Body of pancreas (tissue), 4 donors: ENCODE data around the gene TFCP2L1.

ENCODE experiments used
- POLR2A ChIP-seq, 3 donors: fragments of 450-650 bp; IDR thresholded peaks; one replicate each; pipeline ENCODE4 v1.6.1; 2016; ENCODE audit warnings: antibody characterized with exemption in 3 of 3, mild to moderate bottlenecking in 2 of 3
- TF ChIP-seq, protein P1 (sequence below), 7 experiments: fragments of 450-650 bp in 4 of 7; fragments of 200-600 bp in 3 of 7; sonication (generic) in 3 of 7; IDR thresholded peaks; one replicate each; pipeline ENCODE4 v1.5.1; 2016 to 2019; ENCODE audit warnings: antibody characterized with exemption in 7 of 7

DNA sequence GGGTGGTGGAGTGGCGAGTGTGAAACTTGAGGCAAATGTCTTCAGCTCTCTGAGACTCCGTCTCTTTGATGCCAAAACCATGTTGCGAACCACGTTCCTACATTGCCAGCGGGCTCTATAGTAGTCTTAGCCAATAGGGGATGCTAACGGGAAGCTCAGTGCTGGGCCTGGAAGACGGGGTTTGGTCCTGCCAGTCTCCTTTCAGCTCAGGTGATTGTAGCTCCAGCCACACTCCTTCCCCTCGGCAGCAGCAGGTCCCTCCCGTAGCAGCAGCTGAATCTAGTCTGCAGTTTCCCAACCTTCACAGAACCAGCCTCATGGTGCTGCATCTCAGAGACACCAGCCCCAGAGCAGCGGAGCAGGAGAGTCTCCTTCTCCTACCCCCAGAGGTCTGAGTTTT lies 109.7 kb downstream of the TFCP2L1 start:
- no peak for TF ChIP-seq POLR2A (IDR thresholded peaks at IDR 0.05)
- TF ChIP-seq, protein P1, sequence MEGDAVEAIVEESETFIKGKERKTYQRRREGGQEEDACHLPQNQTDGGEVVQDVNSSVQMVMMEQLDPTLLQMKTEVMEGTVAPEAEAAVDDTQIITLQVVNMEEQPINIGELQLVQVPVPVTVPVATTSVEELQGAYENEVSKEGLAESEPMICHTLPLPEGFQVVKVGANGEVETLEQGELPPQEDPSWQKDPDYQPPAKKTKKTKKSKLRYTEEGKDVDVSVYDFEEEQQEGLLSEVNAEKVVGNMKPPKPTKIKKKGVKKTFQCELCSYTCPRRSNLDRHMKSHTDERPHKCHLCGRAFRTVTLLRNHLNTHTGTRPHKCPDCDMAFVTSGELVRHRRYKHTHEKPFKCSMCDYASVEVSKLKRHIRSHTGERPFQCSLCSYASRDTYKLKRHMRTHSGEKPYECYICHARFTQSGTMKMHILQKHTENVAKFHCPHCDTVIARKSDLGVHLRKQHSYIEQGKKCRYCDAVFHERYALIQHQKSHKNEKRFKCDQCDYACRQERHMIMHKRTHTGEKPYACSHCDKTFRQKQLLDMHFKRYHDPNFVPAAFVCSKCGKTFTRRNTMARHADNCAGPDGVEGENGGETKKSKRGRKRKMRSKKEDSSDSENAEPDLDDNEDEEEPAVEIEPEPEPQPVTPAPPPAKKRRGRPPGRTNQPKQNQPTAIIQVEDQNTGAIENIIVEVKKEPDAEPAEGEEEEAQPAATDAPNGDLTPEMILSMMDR (IDR thresholded peaks at IDR 0.05): no peak
